CD4-positive, alpha-beta T cell treated with Interleukin-17A for 1 hour (primary cell): ENCODE results near the gene A1BG.

Source experiments
- DNase-seq: peaks from one replicate; pipeline ENCODE4 v3.0.0-alpha.2; 2020

The A1BG gene

GRCh38 chr19:58352760-58353671, at the start of gene A1BG:
TSS of gene A1BG (minus strand) at chr19:58353492. CDS start at chr19:58353437, 55 bp downstream.
- DNase-seq = no peak

- no peak for DNase-seq
Observed at GRCh38 chr19:58401840-58402421, 48.6 kb upstream of the A1BG start.

GRCh38 chr19:58400916-58401839, 47.9 kb upstream of the A1BG start:
- DNase-seq = peak; percentile 100

- no peak for DNase-seq
Observed at GRCh38 chr19:58400316-58400915, 47.1 kb upstream of the A1BG start.

GRCh38 chr19:58399903-58400302, 46.6 kb upstream of the A1BG start:
- DNase-seq = no peak

DNA sequence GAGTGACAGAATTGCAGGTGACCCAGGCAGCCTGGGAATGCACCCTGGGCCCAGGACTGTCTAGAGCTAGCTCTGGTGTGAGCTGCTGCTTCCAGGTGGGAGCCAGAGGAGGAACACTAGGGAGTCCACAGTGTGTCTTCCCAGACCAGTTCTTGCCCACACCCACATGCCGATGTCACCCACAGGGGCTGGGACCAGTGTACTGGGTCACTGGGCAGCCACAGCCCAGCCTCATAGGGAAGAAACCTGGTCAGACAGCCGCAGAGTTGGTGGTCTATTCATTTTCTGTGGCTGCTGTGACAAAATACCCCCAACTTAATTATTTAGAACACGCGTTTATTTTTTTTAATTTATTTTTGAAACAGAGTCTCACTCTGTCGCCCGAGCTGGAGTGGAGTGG, 45.3 kb upstream of the A1BG start:
- no peak for DNase-seq

GRCh38 chr19:58398087-58398486, 44.8 kb upstream of the A1BG start:
- no peak for DNase-seq

GRCh38 chr19:58397533-58398037, 44.3 kb upstream of the A1BG start:
- no peak for DNase-seq

- DNase-seq = no peak
Observed at GRCh38 chr19:58396691-58397532, 43.6 kb upstream of the A1BG start.

DNA sequence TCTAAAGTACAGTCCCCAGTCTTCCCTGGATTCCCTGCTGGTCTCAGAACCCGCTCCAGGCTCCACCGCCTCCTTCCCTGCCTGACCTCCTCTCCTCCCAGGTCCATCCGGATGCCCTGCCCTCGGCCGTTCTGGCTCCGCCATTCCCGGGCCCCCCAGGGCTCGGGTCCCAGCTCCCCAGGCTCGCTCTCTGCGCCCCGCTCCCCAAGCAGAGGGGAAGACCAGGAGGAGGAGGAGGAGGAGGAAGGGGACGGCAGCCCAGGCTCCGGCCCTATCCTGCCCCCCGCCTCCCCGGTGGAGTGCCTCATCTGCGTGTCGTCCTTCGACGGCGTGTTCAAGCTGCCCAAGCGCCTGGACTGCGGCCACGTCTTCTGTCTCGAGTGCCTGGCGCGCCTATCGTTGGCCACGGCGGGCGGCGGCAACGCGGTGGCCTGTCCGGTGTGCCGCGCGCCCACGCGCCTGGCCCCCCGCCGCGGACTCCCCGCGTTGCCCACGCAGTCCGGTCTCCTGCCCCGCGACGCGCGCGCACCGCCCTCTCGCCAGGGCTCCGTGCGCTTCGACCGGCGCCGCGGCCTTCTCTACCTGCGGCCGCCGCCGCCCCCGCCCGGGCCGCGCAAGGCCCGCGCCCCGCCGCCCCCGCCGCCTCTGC, 42.8 kb upstream of the A1BG start:
- DNase-seq = no peak

- no peak for DNase-seq
Observed at GRCh38 chr19:58395220-58395978, 42.1 kb upstream of the A1BG start, which contains the start of gene RNF225. TSS of gene RNF225 (plus strand) at chr19:58395656. CDS start at chr19:58396090, 434 bp downstream.

GRCh38 chr19:58394821-58395219, 41.5 kb upstream of the A1BG start:
- DNase-seq = no peak

DNA sequence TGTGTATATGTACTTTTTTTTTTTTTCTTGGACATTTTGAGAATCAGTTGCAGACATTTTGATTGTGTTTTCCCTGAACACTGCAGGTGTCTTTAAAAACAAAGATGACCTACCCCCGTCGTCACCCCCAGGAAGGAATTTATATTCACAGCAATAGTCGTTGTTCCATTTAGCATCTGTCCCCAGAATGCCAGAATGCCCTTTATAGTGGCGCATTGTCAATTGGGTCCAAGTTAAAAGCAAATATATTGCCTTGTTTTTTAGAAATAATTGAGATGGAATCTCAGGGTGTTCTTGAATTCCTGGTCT, 40.4 kb upstream of the A1BG start:
- no peak for DNase-seq

DNA sequence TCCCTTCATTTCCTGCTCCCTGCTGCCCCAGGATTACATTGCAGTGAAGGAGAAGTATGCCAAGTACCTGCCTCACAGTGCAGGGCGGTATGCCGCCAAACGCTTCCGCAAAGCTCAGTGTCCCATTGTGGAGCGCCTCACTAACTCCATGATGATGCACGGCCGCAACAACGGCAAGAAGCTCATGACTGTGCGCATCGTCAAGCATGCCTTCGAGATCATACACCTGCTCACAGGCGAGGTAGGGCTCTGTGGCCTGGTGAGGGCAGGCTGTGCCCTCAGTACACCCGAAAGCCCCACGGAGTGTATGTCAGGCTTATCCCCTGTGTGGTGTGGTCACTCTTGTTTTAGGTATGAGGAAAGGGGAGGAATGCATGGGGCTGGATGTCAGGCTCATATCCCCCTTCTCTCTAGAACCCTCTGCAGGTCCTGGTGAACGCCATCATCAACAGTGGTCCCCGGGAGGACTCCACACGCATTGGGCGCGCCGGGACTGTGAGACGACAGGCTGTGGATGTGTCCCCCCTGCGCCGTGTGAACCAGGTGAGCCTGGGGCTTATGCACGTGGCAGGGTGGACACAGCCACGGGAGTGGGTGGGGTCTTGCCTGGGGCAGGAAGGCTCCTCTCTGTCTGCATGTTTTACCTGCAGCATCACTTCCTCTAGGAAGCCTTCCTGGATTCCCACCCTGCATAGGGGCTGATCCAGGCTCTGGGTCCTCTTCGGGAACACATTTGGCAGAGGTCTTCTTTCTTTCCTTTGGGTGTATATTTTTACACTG, 39.8 kb upstream of the A1BG start:
- no peak for DNase-seq

DNA sequence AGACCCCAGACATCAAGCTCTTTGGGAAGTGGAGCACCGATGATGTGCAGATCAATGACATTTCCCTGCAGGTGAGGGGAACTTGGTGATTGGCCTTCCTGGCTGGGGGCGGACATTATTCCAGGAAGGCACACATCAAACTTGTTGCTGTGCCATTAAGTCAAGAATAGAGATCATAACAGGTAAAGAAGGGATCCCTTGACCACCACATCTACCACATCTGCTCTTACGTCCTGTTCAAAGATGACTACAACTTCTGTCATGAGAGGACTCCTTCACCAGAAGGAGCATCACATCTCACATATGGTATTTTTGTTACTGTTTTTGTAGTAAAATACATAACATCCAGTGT, 34.9 kb upstream of the A1BG start:
- no peak for DNase-seq

DNA sequence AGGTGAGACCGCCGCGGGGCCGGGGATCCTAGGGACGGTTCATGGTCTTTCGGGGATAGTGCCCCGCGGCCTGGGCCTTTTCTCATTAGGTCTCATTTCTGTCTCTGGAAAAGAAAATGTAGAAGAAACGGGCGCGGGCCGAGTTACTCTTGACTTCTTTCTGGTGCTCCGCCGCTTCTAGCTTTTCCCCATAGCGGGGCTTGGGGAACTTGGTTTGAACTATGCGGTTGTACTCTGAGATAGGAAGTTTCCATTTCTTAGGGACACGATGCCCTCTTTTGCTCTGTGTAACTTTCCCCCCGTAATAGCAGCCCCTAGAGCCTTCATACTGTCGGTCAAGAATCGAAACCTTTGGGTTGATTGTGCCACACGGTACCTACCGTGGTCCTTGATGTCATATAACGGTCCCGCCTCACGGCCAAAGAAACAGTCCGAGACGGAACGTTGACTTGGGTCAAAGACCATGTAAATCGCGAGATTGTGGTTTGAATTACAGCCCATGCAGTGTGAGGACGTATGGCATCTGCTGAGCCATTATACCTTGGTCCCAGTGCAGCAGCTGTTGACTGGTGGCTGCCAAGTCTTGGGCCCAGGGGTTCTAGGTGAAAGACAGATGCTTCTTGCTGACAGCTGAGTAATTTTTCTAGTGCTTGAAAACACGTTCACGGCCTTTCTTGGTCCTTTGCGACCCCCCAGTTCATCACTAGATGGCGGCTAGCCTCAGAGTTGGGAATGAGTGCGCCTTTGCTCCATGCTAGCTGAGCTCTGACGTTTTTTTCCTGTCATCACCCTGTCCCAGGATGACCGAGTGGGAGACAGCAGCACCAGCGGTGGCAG, 34.3 kb upstream of the A1BG start:
- no peak for DNase-seq

DNA sequence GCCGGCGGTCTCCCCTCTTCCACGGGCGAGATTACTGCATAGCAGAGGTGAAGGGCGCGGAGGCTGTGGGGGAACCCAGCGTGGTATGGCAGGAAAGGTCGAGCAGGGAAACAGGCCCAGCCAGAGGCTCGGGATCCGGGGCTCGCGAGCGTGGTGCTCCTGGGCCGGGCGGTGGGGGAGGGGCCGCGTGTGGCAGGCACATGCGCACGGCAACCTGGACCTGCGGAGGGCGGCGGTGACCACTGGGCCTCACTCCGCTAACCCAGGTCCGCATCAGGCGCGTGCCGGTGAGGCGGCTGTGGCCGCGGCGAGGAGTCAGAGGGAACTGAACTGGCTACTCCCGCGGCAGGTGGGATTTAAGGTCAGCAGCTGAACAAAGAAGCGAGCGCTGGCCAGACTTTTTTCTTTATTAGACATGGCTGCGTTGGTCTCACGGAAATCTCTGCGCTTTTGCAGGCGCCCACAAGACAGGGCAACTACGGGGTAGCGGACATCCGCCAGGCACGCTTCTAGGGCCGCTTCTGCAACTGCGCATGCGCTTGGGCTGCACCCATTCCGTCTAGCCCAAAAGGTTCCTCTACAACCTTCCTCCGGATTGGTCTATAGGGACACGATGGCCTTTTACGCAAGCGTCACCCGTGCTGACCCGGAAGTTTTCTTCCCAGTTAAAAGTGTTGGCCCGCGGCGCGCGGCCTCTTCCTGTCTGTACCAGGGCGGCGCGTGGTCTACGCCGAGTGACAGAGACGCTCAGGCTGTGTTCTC, 33.5 kb upstream of the A1BG start, which contains the start of gene RPS5:
TSS of gene RPS5 (plus strand) at position 694 of the 762 bp plus-strand sequence. CDS start 869 bp downstream, outside the sequence.
- DNase-seq = peak; percentile 99
